Skeletal muscle tissue (tissue), 4 donors: Measurements from ENCODE around the gene PEA15. TPM values are rescaled to one million over a fixed set of nuclear protein-coding genes. Genes with fewer than 3 reads are reported as not detected.

Experiments
- H3K27ac ChIP-seq: one replicate; pipeline ENCODE4 v1.7.0; 2013; ENCODE audit warnings: mild to moderate bottlenecking, low read depth, low read length, inconsistent platforms
- H3K27me3 ChIP-seq, 3 donors: one replicate each; pipeline ENCODE4 v1.7.0; 2013; ENCODE audit warnings: low read length in 3 of 3; ENCODE audit not compliant: control insufficient read depth in 3 of 3, insufficient read depth in 3 of 3
- H3K36me3 ChIP-seq, 3 donors: one replicate each; pipeline ENCODE4 v1.7.0; 2013; ENCODE audit warnings: low read length in 3 of 3; ENCODE audit not compliant: control insufficient read depth in 3 of 3, insufficient read depth in 3 of 3
- H3K4me1 ChIP-seq, 3 donors: one replicate each; pipeline ENCODE4 v1.7.0; 2013; ENCODE audit warnings: low read length in 3 of 3, mild to moderate bottlenecking in 3 of 3; ENCODE audit not compliant: control insufficient read depth in 3 of 3, insufficient read depth in 3 of 3
- H3K4me3 ChIP-seq, 3 donors: one replicate each; pipeline ENCODE4 v1.7.0; 2013; ENCODE audit warnings: low read length in 3 of 3
- H3K9ac ChIP-seq, 3 donors: one replicate each; pipeline ENCODE4 v1.7.0; 2013; ENCODE audit warnings: low read length in 3 of 3, mild to moderate bottlenecking in 3 of 3, moderate library complexity in 2 of 3, low read depth in 1 of 3
- H3K9me3 ChIP-seq, 3 donors: one replicate each; pipeline ENCODE4 v1.7.0; 2013; ENCODE audit warnings: low read length in 3 of 3; ENCODE audit not compliant: control insufficient read depth in 3 of 3
- total RNA-seq: library from RNA; depleted of rRNA; stranded (reverse); fragments of >200 nt; gene quantifications from one replicate; pipeline ENCODE4 v1.2.3, GENCODE V29; 2014
- donor health status: Osteomylitis.

The PEA15 gene
- total RNA-seq, 1 donor from 2014 or later, result 26.1 TPM

DNA sequence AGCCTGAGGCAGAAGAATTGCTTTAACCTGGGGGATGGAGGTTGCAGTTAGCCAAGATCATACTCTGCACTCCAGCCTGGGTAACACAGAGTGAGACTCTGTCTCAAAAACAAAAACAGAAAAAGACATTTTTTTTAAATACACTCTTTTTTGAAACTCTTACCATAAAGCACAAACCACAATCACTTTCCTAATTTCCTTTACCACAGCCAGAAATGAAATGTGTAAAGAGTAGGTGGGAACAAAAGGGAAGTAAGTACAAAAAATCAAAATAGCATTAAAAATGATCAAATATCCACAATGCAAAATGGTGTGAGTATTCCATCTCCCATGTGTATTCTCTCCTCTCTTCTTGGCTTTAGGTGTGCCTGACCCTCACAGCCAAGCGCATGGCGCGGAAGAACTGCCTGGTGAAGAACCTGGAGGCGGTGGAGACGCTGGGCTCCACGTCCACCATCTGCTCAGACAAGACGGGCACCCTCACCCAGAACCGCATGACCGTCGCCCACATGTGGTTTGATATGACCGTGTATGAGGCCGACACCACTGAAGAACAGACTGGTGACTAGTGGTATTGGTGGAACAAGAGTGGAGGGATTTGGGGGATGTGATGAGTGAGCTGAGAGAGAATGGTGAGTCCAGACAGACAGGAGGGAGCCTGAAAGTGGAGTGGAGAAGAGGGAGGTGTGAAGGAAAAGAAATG, 38.9 kb upstream of the PEA15 start:
- H3K4me1 ChIP-seq, result peaks cover 6 to 34% (median 27%) of the 10 kb centered on the region in 3 donors
- no peaks in the 10 kb centered on the region for H3K36me3 ChIP-seq
- no peak overlapping the region for H3K27ac ChIP-seq
- H3K9me3 ChIP-seq, result no peaks in the 10 kb centered on the region
- no peak overlapping the region for H3K4me3 ChIP-seq
- no peaks in the 10 kb centered on the region for H3K27me3 ChIP-seq
- H3K9ac ChIP-seq, result no peak overlapping the region

DNA sequence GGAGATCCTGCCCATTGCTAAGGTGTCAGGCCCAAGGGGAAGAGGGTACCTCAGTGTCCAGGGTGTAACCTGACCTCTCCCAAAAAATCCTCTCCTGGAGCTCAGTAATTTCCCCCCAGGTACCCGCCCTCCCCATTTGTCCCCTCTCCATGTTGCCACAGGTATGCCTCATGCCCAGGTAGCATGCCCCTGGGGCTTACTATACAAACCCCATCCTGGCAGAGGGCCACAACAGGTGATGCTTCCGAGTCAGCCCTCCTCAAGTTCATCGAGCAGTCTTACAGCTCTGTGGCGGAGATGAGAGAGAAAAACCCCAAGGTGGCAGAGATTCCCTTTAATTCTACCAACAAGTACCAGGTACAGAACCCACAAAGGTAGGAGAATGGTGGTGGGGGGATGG, 38.1 kb upstream of the PEA15 start:
- Histone ChIP-seq H3K27ac (no peak overlapping the region), H3K27me3 (no peaks in the 10 kb centered on the region), H3K4me1 (peaks cover 6 to 34% (median 27%) of the 10 kb centered on the region in 3 donors), H3K4me3 (no peak overlapping the region), H3K9ac (no peak overlapping the region), H3K9me3 (no peaks in the 10 kb centered on the region), H3K36me3 (no peaks in the 10 kb centered on the region)

- Histone ChIP-seq H3K9me3 (no peaks in the 10 kb centered on the region), H3K36me3 (no peaks in the 10 kb centered on the region), H3K4me3 (no peak overlapping the region), H3K27ac (no peak overlapping the region), H3K27me3 (no peaks in the 10 kb centered on the region), H3K9ac (no peak overlapping the region), H3K4me1 (peaks cover 6 to 28% (median 23%) of the 10 kb centered on the region in 3 donors)
Observed at GRCh38 chr1:160167580-160167979, 37.6 kb upstream of the PEA15 start.

DNA sequence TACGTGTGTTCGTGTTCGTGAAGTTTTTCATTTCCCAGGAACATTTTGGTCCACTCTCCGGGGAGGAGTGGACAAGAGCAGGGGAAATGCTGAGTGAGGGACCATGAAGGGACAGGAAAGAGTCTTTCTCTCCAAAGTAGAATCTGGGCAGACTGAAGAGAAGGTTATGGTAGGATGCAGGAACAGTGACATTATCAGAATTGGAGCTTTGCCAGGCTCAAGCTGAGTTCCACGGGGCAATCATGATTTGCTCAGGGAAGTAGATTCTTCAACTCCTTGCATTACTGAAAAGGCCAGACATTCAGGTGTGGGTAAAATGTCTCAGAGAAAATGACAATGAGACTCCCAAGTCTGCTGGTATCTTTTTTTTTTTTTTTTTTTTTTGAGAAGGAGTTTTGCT, 37.2 kb upstream of the PEA15 start:
- Histone ChIP-seq H3K27me3 (no peaks in the 10 kb centered on the region), H3K4me3 (no peak overlapping the region), H3K27ac (no peak overlapping the region), H3K4me1 (peaks cover 6 to 27% (median 23%) of the 10 kb centered on the region in 3 donors), H3K36me3 (no peaks in the 10 kb centered on the region), H3K9ac (no peak overlapping the region), H3K9me3 (no peaks in the 10 kb centered on the region)

GRCh38 chr1:160168609-160169369, 36.4 kb upstream of the PEA15 start:
- Histone ChIP-seq H3K27me3 (no peaks in the 10 kb centered on the region), H3K27ac (peak overlapping the region; percentile 59), H3K9me3 (no peaks in the 10 kb centered on the region), H3K9ac (peak overlapping the region in 2 of 3 donors; percentile 19 to 33), H3K4me3 (no peak overlapping the region), H3K36me3 (no peaks in the 10 kb centered on the region), H3K4me1 (peaks cover 6 to 23% (median 22%) of the 10 kb centered on the region in 3 donors)

DNA sequence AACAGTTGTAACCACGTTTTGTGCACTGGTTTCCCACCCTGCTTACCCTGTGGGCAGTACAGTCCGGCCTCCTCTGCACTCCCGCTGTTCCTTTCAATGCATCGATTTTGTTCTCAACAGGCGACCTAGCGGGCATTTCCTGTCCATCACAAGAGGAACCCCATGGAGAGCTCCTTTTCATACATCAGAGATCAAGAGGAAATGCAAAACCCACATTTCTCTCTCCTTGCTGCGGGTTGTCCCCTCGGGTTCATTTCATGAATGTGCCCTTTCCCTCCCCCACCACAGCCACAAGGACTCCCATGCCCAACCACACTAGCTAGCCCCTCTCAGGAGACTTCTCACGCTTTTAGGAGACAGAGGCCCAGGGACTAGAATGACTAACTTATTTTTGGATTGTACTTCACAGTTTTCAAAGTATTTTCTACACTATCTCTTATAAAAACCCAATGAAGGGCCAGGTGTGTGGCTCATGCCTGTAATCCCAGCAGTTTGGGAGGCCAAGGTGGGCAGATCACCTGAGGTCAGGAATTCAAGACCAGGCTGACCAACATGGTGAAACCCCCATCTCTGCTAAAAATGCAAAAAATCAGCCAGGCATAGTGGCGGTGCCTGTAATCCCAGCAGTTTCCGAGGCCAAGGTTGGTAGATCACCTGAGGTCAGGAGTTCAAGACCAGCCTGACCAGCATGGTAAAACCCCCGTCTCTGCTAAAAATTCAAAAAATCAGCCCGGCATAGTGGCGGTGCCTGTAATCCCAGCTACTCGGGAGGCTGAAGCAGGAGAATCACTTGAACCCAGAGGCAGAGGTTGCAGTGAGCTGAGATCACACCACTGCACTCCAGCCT, 35.4 kb upstream of the PEA15 start:
- no peak overlapping the region for H3K27ac ChIP-seq
- H3K9me3 ChIP-seq, result no peaks in the 10 kb centered on the region
- H3K4me1 ChIP-seq, result peaks cover 6 to 23% (median 22%) of the 10 kb centered on the region in 3 donors
- no peak overlapping the region for H3K4me3 ChIP-seq
- H3K36me3 ChIP-seq, result no peaks in the 10 kb centered on the region
- H3K9ac ChIP-seq, result no peak overlapping the region
- no peaks in the 10 kb centered on the region for H3K27me3 ChIP-seq

GRCh38 chr1:160171354-160171753, 33.8 kb upstream of the PEA15 start:
- Histone ChIP-seq H3K36me3 (no peaks in the 10 kb centered on the region), H3K4me3 (no peak overlapping the region), H3K9me3 (no peaks in the 10 kb centered on the region), H3K4me1 (peaks cover 6 to 23% (median 22%) of the 10 kb centered on the region in 3 donors), H3K27me3 (no peaks in the 10 kb centered on the region), H3K27ac (no peak overlapping the region), H3K9ac (no peak overlapping the region)

- H3K4me1 ChIP-seq, result peaks cover 6 to 23% (median 22%) of the 10 kb centered on the region in 3 donors
- no peak overlapping the region for H3K4me3 ChIP-seq
- H3K9ac ChIP-seq, result no peak overlapping the region
- H3K27me3 ChIP-seq, result no peaks in the 10 kb centered on the region
- H3K36me3 ChIP-seq, result no peaks in the 10 kb centered on the region
- no peak overlapping the region for H3K27ac ChIP-seq
- no peaks in the 10 kb centered on the region for H3K9me3 ChIP-seq
Observed at GRCh38 chr1:160171980-160172379, 33.2 kb upstream of the PEA15 start.

- Histone ChIP-seq H3K9me3 (no peaks in the 10 kb centered on the region), H3K4me1 (peaks cover 0 to 5% (median 0%) of the 10 kb centered on the region in 3 donors), H3K4me3 (no peak overlapping the region), H3K36me3 (no peaks in the 10 kb centered on the region), H3K27me3 (no peaks in the 10 kb centered on the region), H3K9ac (no peak overlapping the region), H3K27ac (no peak overlapping the region)
Observed at GRCh38 chr1:160177231-160177630, 28.0 kb upstream of the PEA15 start.
